Colonic mucosa (tissue), 4 donors: Measurements from ENCODE around the gene MYG1. TPM values are rescaled to one million over a fixed set of nuclear protein-coding genes. Genes with fewer than 3 reads are reported as not detected.
A peak's percentile ranks its signal among the peaks of the same experiment; 100 is the strongest.

Experiments used
- DNase-seq: peaks from one replicate; pipeline ENCODE4 v3.0.0-alpha.2; 2020
- H3K27ac ChIP-seq: fragments of 200-600 bp; one replicate; pipeline ENCODE4 v1.8.0; 2021
- H3K27me3 ChIP-seq: fragments of 200-600 bp; one replicate; pipeline ENCODE4 v1.8.0; 2021
- H3K36me3 ChIP-seq: fragments of 200-600 bp; one replicate; pipeline ENCODE4 v1.8.0; 2021
- H3K4me1 ChIP-seq: fragments of 200-600 bp; one replicate; pipeline ENCODE4 v1.8.0; 2021; ENCODE audit warnings: mild to moderate bottlenecking
- H3K4me3 ChIP-seq: fragments of 200-600 bp; one replicate; pipeline ENCODE4 v1.8.0; 2021
- H3K9ac ChIP-seq, 2 donors: one replicate each; pipeline ENCODE4 v1.7.0; 2013; ENCODE audit warnings: control low read depth in 2 of 2, low read depth in 2 of 2, low read length in 2 of 2
- H3K9me3 ChIP-seq: fragments of 200-600 bp; one replicate; pipeline ENCODE4 v1.8.0; 2021
- CTCF ChIP-seq: fragments of 200-600 bp; IDR thresholded peaks from one replicate; pipeline ENCODE4 v1.8.0; 2022; ENCODE audit warnings: antibody characterized with exemption, mild to moderate bottlenecking
- intact Hi-C: fragments of 100-400 bp; cut with DNase I; formaldehyde crosslinking; loops from one replicate; pipeline ENCODE4 v1.14.1; 2022
- total RNA-seq, 2 donors: library from RNA; stranded (reverse); fragmentation: NEBNext Ultra II Directional in 1 of 2; extraction: Animal tissue kit (Norgen Biotek cat#: 25700) in 1 of 2; gene quantifications; one replicate each; pipeline ENCODE4 v1.2.1, GENCODE V29; 2021
- donor health status: healthy.
- donor health status: DM: no; HTN: no; CAD: no.
- donor health status: DM: no; HTN: no; CAD: no.

The MYG1 gene
- total RNA-seq, 2 donors from 2014 or later = 37.4 to 60.6 TPM

GRCh38 chr12:53324779-53325510 lies 25.4 kb downstream of the MYG1 start:
- H3K36me3 ChIP-seq = no peaks in the 10 kb centered on the region
- intact Hi-C loops = no loop called here

GRCh38 chr12:53325511-53326061 lies 26.1 kb downstream of the MYG1 start:
- no peak for TF ChIP-seq CTCF
- Histone ChIP-seq H3K9ac (peak overlapping the region; percentile 65 to 68), H3K9me3 (no peaks in the 10 kb centered on the region), H3K27ac (peak overlapping the region; percentile 89), H3K4me3 (peak overlapping the region; percentile 64), H3K27me3 (peaks cover 11% of the 10 kb centered on the region), H3K4me1 (peaks cover 9% of the 10 kb centered on the region), H3K36me3 (no peaks in the 10 kb centered on the region)
- intact Hi-C loops = no loop called here
- DNase-seq = no peak

More at GRCh38 chr12:53324779-53325510, 25.4 kb downstream of the MYG1 start:
- Histone ChIP-seq H3K9ac (peak overlapping the region; percentile 65 to 68), H3K4me1 (peaks cover 9% of the 10 kb centered on the region), H3K27ac (peak overlapping the region; percentile 89), H3K4me3 (peak overlapping the region; percentile 64), H3K9me3 (no peaks in the 10 kb centered on the region), H3K27me3 (peaks cover 11% of the 10 kb centered on the region)
- peak; percentile 79 for TF ChIP-seq CTCF
- DNase-seq = peak; percentile 92

- Histone ChIP-seq H3K4me1 (peaks cover 8% of the 10 kb centered on the region), H3K9ac (no peak overlapping the region), H3K4me3 (no peak overlapping the region), H3K27me3 (peaks cover 11% of the 10 kb centered on the region), H3K27ac (no peak overlapping the region), H3K36me3 (no peaks in the 10 kb centered on the region), H3K9me3 (no peaks in the 10 kb centered on the region)
- no peak for DNase-seq
- no peak for TF ChIP-seq CTCF
- intact Hi-C loops = no loop called here
Measured at GRCh38 chr12:53326460-53327185, 27.1 kb downstream of the MYG1 start.

GRCh38 chr12:53327435-53328042 lies 28.0 kb downstream of the MYG1 start:
- H3K9ac ChIP-seq = no peak overlapping the region
- no peak overlapping the region for H3K4me3 ChIP-seq
- DNase-seq = no peak
- no peaks in the 10 kb centered on the region for H3K9me3 ChIP-seq
- TF ChIP-seq CTCF = peak; percentile 21
- no peak overlapping the region for H3K27ac ChIP-seq
- H3K36me3 ChIP-seq = no peaks in the 10 kb centered on the region
- peaks cover 3% of the 10 kb centered on the region for H3K4me1 ChIP-seq
- peaks cover 14% of the 10 kb centered on the region for H3K27me3 ChIP-seq
- intact Hi-C loops = no loop called here

- H3K9me3 ChIP-seq = no peaks in the 10 kb centered on the region
- H3K27ac ChIP-seq = no peak overlapping the region
- peaks cover 14% of the 10 kb centered on the region for H3K27me3 ChIP-seq
- no peak overlapping the region for H3K4me3 ChIP-seq
- H3K9ac ChIP-seq = no peak overlapping the region
- TF ChIP-seq CTCF = no peak
- no peak for DNase-seq
- peaks cover 3% of the 10 kb centered on the region for H3K4me1 ChIP-seq
- H3K36me3 ChIP-seq = no peaks in the 10 kb centered on the region
- intact Hi-C loops = no loop called here
Measured at GRCh38 chr12:53328043-53328435, 28.5 kb downstream of the MYG1 start.
